RWPE2 (cell line): ENCODE data around the gene RANBP9.

Experiments
- ATAC-seq: fragments of 200-7000 bp; cut with Tn5 transposase; 3 replicates; pipeline ENCODE4 v1.9.1; 2021; ENCODE audit warnings: low read depth
- DNase-seq: peaks from one replicate; pipeline ENCODE4 v3.0.0-alpha.2; 2020; ENCODE audit warnings: low spot score
- H3K27ac ChIP-seq: fragments of 450-650 bp; 2 replicates; pipeline ENCODE4 v1.5.1; 2017; ENCODE audit warnings: mild to moderate bottlenecking; ENCODE audit not compliant: poor library complexity, severe bottlenecking
- H3K27me3 ChIP-seq: fragments of 250-450 bp; sonication (Bioruptor Pico); 2 replicates; pipeline ENCODE4 v1.5.1; 2021; ENCODE audit warnings: mild to moderate bottlenecking, moderate library complexity; ENCODE audit not compliant: insufficient read depth, poor library complexity, severe bottlenecking
- H3K36me3 ChIP-seq: fragments of 250-450 bp; sonication (Bioruptor Pico); 2 replicates; pipeline ENCODE4 v1.5.1; 2020; ENCODE audit warnings: low read depth, mild to moderate bottlenecking, moderate library complexity
- H3K4me1 ChIP-seq: fragments of 250-450 bp; sonication (Bioruptor Pico); 2 replicates; pipeline ENCODE4 v1.5.1; 2021; ENCODE audit warnings: mild to moderate bottlenecking, moderate library complexity; ENCODE audit not compliant: insufficient read depth, poor library complexity, severe bottlenecking
- H3K4me3 ChIP-seq: fragments of 250-450 bp; sonication (Bioruptor Pico); 2 replicates; pipeline ENCODE4 v1.5.1; 2021; ENCODE audit warnings: mild to moderate bottlenecking, moderate library complexity; ENCODE audit not compliant: severe bottlenecking
- H3K9me3 ChIP-seq: fragments of 250-450 bp; sonication (Bioruptor Pico); 2 replicates; pipeline ENCODE4 v1.5.1; 2021; ENCODE audit warnings: mild to moderate bottlenecking, moderate library complexity; ENCODE audit not compliant: severe bottlenecking
- TF ChIP-seq, protein P1 (sequence below): fragments of 450-650 bp; IDR thresholded peaks from one replicate; pipeline ENCODE4 v1.5.1; 2017; ENCODE audit warnings: mild to moderate bottlenecking, moderate library complexity; ENCODE audit not compliant: poor library complexity, severe bottlenecking

Gene RANBP9

DNA sequence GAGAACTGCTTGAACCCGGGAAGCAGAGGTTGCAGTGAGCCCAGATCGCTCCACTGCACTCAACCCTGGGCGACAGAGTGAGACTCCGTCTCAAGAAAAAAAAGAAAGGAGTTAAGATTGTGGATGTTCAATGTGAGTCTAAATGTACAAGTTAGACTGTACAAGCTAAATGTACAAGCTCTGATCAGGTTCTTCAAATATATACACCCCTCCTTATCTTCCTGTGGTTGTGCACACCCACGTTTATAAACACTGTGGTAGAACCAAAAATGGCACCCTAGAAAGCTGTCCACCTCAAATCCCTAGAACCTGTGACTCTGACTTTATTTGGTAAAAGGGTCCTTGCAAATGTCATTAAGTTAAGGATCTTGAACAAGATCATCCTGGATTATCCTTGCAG lies 11.2 kb upstream of the RANBP9 start:
- ATAC-seq, result no peak
- TF ChIP-seq, protein P1, sequence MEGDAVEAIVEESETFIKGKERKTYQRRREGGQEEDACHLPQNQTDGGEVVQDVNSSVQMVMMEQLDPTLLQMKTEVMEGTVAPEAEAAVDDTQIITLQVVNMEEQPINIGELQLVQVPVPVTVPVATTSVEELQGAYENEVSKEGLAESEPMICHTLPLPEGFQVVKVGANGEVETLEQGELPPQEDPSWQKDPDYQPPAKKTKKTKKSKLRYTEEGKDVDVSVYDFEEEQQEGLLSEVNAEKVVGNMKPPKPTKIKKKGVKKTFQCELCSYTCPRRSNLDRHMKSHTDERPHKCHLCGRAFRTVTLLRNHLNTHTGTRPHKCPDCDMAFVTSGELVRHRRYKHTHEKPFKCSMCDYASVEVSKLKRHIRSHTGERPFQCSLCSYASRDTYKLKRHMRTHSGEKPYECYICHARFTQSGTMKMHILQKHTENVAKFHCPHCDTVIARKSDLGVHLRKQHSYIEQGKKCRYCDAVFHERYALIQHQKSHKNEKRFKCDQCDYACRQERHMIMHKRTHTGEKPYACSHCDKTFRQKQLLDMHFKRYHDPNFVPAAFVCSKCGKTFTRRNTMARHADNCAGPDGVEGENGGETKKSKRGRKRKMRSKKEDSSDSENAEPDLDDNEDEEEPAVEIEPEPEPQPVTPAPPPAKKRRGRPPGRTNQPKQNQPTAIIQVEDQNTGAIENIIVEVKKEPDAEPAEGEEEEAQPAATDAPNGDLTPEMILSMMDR, result no peak
- H3K9me3 ChIP-seq, result no peaks in the 10 kb centered on the region
- H3K36me3 ChIP-seq, result no peaks in the 10 kb centered on the region
- H3K27ac ChIP-seq, result no peak overlapping the region
- H3K4me3 ChIP-seq, result no peak overlapping the region
- H3K4me1 ChIP-seq, result peaks cover 30% of the 10 kb centered on the region
- no peak for DNase-seq
- H3K27me3 ChIP-seq, result no peaks in the 10 kb centered on the region

DNA sequence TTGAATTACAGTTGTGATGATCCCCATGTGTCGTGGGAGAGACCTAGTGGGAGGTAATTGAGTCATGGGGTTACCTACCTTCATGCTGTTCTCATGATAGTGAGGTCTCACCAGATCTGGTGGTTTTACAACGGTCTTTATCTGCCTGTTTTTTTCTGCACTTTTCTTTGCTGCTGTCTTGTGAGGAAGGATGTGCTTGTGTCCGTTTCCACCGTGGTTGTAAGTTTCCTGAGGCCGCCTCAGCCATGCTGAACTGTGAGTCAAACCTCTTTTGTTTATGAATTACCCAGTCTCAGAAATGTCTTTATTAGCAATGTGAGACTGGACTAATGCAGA lies 6.5 kb upstream of the RANBP9 start:
- Histone ChIP-seq H3K27me3 (no peaks in the 10 kb centered on the region), H3K36me3 (no peaks in the 10 kb centered on the region), H3K9me3 (no peaks in the 10 kb centered on the region), H3K4me1 (peaks cover 3% of the 10 kb centered on the region), H3K4me3 (no peak overlapping the region), H3K27ac (no peak overlapping the region)
- ATAC-seq (no peak), DNase-seq (no peak)
- TF ChIP-seq, protein P1, result no peak

DNA sequence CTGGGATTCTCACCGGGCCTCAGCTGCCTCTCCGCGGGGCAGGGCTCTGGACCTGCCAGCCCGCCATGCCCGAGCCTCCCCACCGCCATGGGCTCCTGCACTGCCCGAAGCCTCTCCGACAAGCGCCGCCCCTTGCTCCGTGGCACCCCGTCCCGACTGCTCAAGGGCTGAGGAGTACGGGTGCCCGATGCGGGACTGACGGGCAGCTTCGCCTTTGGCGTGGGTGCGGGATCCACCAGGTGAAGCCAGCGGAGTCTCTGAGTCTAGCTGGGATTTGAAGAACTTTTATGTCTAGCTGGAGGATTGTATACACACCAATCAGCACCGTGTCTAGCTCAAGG lies 5.3 kb upstream of the RANBP9 start:
- H3K36me3 ChIP-seq, result no peaks in the 10 kb centered on the region
- H3K4me1 ChIP-seq, result peaks cover 3% of the 10 kb centered on the region
- DNase-seq (no peak), ATAC-seq (no peak)
- H3K9me3 ChIP-seq, result no peaks in the 10 kb centered on the region
- H3K27me3 ChIP-seq, result no peaks in the 10 kb centered on the region
- TF ChIP-seq, protein P1, result no peak
- H3K4me3 ChIP-seq, result no peak overlapping the region
- no peak overlapping the region for H3K27ac ChIP-seq

DNA sequence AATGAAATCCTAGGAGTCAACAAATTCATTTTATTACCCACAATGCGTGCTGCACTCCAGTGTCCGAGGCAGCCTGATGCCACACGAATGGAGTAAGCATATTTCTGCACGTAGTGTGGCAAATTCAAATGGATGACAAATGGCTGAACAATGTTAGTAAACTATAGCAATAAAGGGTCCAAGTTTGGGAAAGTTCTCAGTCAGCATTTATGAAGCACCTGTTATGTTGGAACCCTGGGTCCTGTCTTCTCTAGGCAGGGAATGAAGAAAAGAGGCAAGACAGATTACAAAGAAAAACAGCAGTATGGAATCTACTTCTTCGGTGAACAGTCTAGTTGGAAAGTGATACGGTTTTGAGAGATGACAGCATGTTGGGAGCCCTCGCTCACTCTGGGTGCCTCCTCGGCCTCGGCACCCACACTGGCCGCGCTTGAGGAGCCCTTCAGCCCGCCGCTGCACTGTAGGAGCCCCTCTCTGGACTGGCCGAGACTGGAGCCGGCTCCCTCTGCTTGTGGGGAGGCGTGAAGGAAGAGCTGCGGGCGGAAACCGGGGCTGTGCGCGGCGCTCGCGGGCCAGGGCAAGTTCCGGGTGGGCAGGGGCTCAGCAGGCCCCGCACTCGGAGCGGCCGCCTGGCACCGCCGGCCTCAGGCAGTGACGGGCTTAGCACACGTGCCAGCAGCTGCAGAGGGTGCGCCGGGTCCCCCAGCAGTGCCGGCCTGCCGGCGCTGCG lies 4.8 kb upstream of the RANBP9 start:
- TF ChIP-seq, protein P1, result no peak

DNA sequence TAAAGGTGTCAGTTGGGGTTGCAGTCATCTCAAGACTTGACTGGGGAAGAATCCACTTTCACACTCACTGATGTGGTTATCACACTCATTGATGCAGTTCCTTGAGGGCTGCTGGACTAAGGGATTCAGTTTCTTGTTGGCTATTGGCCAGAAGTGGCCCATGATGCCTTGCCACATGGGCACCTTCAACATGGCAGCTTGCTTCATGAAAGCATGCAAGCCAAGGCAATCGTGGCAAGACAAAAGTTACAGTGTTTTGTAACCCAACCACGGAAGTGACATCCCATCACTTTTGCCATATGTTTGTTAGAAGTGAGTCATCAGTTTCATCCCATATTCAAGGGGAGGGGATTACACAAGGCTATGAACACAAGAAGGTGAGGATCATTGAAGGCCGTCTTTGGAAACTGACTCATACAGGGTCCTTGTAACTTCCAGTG lies 3.8 kb upstream of the RANBP9 start:
- Histone ChIP-seq H3K27me3 (no peaks in the 10 kb centered on the region), H3K27ac (no peak overlapping the region), H3K4me1 (peaks cover 3% of the 10 kb centered on the region), H3K4me3 (no peak overlapping the region), H3K9me3 (no peaks in the 10 kb centered on the region), H3K36me3 (no peaks in the 10 kb centered on the region)
- TF ChIP-seq, protein P1, result no peak
- no peak for DNase-seq
- no peak for ATAC-seq

More for the DNA sequence above, 4.8 kb upstream of the RANBP9 start:
- DNase-seq, result no peak
- Histone ChIP-seq H3K36me3 (no peaks in the 10 kb centered on the region), H3K4me1 (peaks cover 3% of the 10 kb centered on the region), H3K9me3 (no peaks in the 10 kb centered on the region), H3K27ac (no peak overlapping the region), H3K27me3 (no peaks in the 10 kb centered on the region), H3K4me3 (no peak overlapping the region)
- ATAC-seq, result no peak
